ENCODE measurements around the gene MBOAT1. TPM values are rescaled to one million over a fixed set of nuclear protein-coding genes. Genes with fewer than 3 reads are reported as not detected.

The MBOAT1 gene
- total RNA-seq, 1 experiment from 2014 or later: 9.9 TPM

- no peak overlapping the region for H2AFZ ChIP-seq (ENCODE audit: low read length)
- H2BK20ac ChIP-seq (ENCODE audit: low read depth, low read length, poor library complexity, severe bottlenecking): no peak overlapping the region
- H4K91ac ChIP-seq (ENCODE audit: insufficient read length, low read depth, low read length): no peak overlapping the region
- H2BK12ac ChIP-seq (ENCODE audit: insufficient read length, low read depth, low read length): no peak overlapping the region
- Mint-ChIP-seq H3K36me3 (ENCODE audit: insufficient read depth in 1 of 3, low read depth in 3 of 3) (peaks cover 0 to 11% (median 2%) of the 10 kb centered on the region in 3 experiments; a peak in 2 of 7 replicates), H3K4me1 (peaks cover 8 to 11% of the 10 kb centered on the region in 2 experiments), H3K4me3 (no peak overlapping the region), H3K27ac (no peak overlapping the region), H3K27me3 (ENCODE audit: low read depth) (no peaks in the 10 kb centered on the region), H3K9me3 (no peaks in the 10 kb centered on the region)
- H3K23me2 ChIP-seq (ENCODE audit: insufficient read length, low read depth, low read length, poor library complexity, severe bottlenecking): no peaks in the 10 kb centered on the region
- no peak overlapping the region for H3K18ac ChIP-seq (ENCODE audit: insufficient read length, low read depth, low read length)
- H3K14ac ChIP-seq (ENCODE audit: insufficient read depth, low read length): no peak overlapping the region
- H4K20me1 ChIP-seq (ENCODE audit: control insufficient read depth, insufficient read depth, insufficient read length): no peaks in the 10 kb centered on the region
- H3K79me1 ChIP-seq (ENCODE audit: insufficient read depth, low read depth, low read length, poor library complexity, severe bottlenecking): no peaks in the 10 kb centered on the region
- TF ChIP-seq CTCF (conservative IDR thresholded peaks at IDR 0.05): no peak
- no peak overlapping the region for H3K9ac ChIP-seq (ENCODE audit: extremely low read depth, insufficient read length, low read length)
- no CpG with 5 or more reads among the region's 2 CpGs for WGBS (ENCODE audit: extremely low coverage, insufficient read length, low lambda C conversion rate)
- H3K4me1 ChIP-seq (ENCODE audit: insufficient read depth, low read length): peaks cover 4% of the 10 kb centered on the region; the same call in 1 of the 2 replicates
- H2BK5ac ChIP-seq (ENCODE audit: insufficient read length, low read length): no peak overlapping the region
- H3K4ac ChIP-seq (ENCODE audit: low read depth, low read length): no peak overlapping the region
- DNase-seq: no peak
- no peak overlapping the region for H4K8ac ChIP-seq (replicated peaks; ENCODE audit: insufficient read length, low read depth, low read length)
- no peak overlapping the region for H3K56ac ChIP-seq (ENCODE audit: insufficient read length, low read depth, low read length)
- no peaks in the 10 kb centered on the region for H3K79me2 ChIP-seq (ENCODE audit: insufficient read depth, low read length)
- no peaks in the 10 kb centered on the region for H3K27me3 ChIP-seq (ENCODE audit: insufficient read depth, low read length)
- H3K4me2 ChIP-seq (ENCODE audit: insufficient read depth, insufficient read length, low read length): no peak overlapping the region
- H2BK15ac ChIP-seq (ENCODE audit: low read depth, low read length): no peak overlapping the region
- H3T11ph ChIP-seq (ENCODE audit: low read length): no peak overlapping the region
- H2BK120ac ChIP-seq (ENCODE audit: low read depth, low read length, poor library complexity, severe bottlenecking): no peak overlapping the region
- H2AK5ac ChIP-seq (ENCODE audit: insufficient read length, low read length): no peak overlapping the region
- H3K27ac ChIP-seq (ENCODE audit: insufficient read length, low read depth, low read length): no peak overlapping the region
- H3K9me3 ChIP-seq (ENCODE audit: control insufficient read depth, low read depth, low read length): no peaks in the 10 kb centered on the region
- no peak overlapping the region for H4K5ac ChIP-seq (ENCODE audit: insufficient read length, low read depth, low read length)
- H3K23ac ChIP-seq (ENCODE audit: insufficient read length, low read depth, low read length): no peak overlapping the region
Measured at GRCh38 chr6:20113649-20114224, 98.5 kb downstream of the MBOAT1 start.
